A673 (cell line): Measurements from ENCODE around the gene LARP1. TPM values are rescaled to one million over a fixed set of nuclear protein-coding genes. Genes with fewer than 3 reads are reported as not detected.

ENCODE experiments used
- BruUV-seq: library from RNA; stranded (reverse); fragments of 400-500 nt; replicated peaks from 2 replicates; lab custom pipeline; 2021; lab: Mats Ljungman, UMichigan
- CTCF ChIA-PET: fragments of 300-600 bp; sonication (Branson Sonifier 250); formaldehyde crosslinking; loops from one replicate; lab custom pipeline; 2022; ENCODE audit warnings: antibody characterized with exemption; lab: Charles Lee
- POLR2A ChIA-PET: fragments of 300-600 bp; sonication (Branson Sonifier 250); formaldehyde crosslinking; loops from one replicate; lab custom pipeline; 2022; ENCODE audit warnings: antibody characterized with exemption; ENCODE audit not compliant: low non-redundant PET; lab: Charles Lee
- DNase-seq: peaks from one replicate; pipeline ENCODE4 v3.0.0-alpha.2; 2015; ENCODE audit warnings: low spot score
- H3K27ac ChIP-seq: fragments of 200-600 bp; sonication (generic); 2 replicates; pipeline ENCODE4 v1.5.1; 2016; ENCODE audit warnings: mixed run types, low read depth, mild to moderate bottlenecking, mixed read lengths, antibody characterized with exemption, low read length; ENCODE audit not compliant: poor library complexity, severe bottlenecking
- H3K27me3 ChIP-seq: fragments of 200-600 bp; sonication (generic); replicated peaks from 2 replicates; pipeline ENCODE4 v1.6.1; 2017; ENCODE audit warnings: mixed run types, low read depth, mild to moderate bottlenecking, mixed read lengths, antibody characterized with exemption, low read length; ENCODE audit not compliant: insufficient read depth, poor library complexity
- H3K36me3 ChIP-seq: fragments of 200-600 bp; sonication (generic); 2 replicates; pipeline ENCODE4 v1.6.1; 2016; ENCODE audit warnings: mixed run types, mild to moderate bottlenecking, mixed read lengths, antibody characterized with exemption, low read length; ENCODE audit not compliant: insufficient read depth, poor library complexity, severe bottlenecking
- H3K4me1 ChIP-seq: fragments of 200-600 bp; sonication (generic); 2 replicates; pipeline ENCODE4 v1.6.1; 2017; ENCODE audit warnings: mixed run types, mild to moderate bottlenecking, mixed read lengths, antibody characterized with exemption, low read length; ENCODE audit not compliant: insufficient read depth, poor library complexity, severe bottlenecking
- H3K4me3 ChIP-seq: fragments of 200-600 bp; sonication (generic); 2 replicates; pipeline ENCODE4 v1.5.1; 2016; ENCODE audit warnings: low read depth, mixed run types, mild to moderate bottlenecking, mixed read lengths, low read length; ENCODE audit not compliant: poor library complexity, severe bottlenecking
- H3K9me3 ChIP-seq: fragments of 200-600 bp; sonication (generic); 2 replicates; pipeline ENCODE4 v1.6.1; 2016; ENCODE audit warnings: mixed run types, low read depth, mild to moderate bottlenecking, mixed read lengths, antibody characterized with exemption, low read length; ENCODE audit not compliant: poor library complexity, severe bottlenecking
- EZH2 ChIP-seq: fragments of 200-600 bp; sonication (generic); IDR thresholded peaks from 2 replicates; pipeline ENCODE4 v1.6.1; 2017; ENCODE audit warnings: borderline replicate concordance, low read depth, mild to moderate bottlenecking, mixed read lengths, antibody characterized with exemption, low read length; ENCODE audit not compliant: poor library complexity, severe bottlenecking
- intact Hi-C: fragments of 100-400 bp; cut with micrococcal nuclease; formaldehyde crosslinking; loops from one replicate; pipeline ENCODE4 v1.10.0; 2022; ENCODE audit not compliant: unreplicated experiment
- microRNA-seq: library from miRNA; unstranded; fragments of <30 nt; microRNA quantifications from one replicate; pipeline ENCODE4 v1.2.0, GENCODE V29; 2021
- total RNA-seq: library from RNA; stranded (reverse); gene quantifications from 2 replicates; pipeline ENCODE4 v1.2.3, GENCODE V29; 2021
- TF ChIP-seq, protein P1 (sequence below): fragments of 300-800, 200-600 bp; sonication (generic); conservative IDR thresholded peaks from 2 replicates; pipeline ENCODE4 v1.5.1; 2017; ENCODE audit warnings: low read depth, mild to moderate bottlenecking, antibody characterized with exemption, low read length, moderate library complexity, mixed read lengths

Gene LARP1
- total RNA-seq, 1 experiment from 2014 or later: 257 TPM

DNA sequence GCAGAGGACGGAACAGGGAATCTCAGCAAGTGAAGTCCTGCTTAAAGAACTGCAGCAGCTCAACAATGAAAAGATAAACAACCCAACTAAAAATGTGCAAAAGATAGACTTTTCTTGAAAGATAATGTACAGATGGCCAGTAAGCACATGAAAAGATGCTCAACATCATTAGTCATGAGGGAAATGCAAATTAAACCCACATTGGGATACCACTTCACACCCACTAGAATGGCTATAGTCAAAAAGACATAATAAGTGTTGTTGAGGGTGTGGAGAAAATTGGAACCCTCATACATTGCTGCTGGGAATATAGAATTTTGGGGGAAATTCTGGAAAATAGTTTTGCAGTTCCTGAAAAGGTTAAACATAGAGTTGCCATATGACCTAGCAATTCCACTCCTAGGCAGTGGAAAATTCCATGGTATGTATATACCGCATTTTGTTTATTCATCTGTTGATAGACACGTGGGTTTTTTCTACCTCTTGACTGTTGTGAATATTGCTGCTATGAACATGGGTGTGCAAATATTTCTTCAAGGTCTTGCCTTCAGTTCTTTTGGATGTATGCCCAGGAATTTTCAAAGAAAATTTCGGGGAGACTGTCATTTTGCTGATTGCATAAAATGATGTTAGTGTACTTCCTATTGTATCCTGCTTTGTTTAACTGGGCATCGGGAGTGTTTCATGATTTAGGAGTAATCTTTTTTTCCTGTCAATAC is 110.4 kb downstream of the LARP1 start:
- ChIA-PET POLR2A (no interaction called here), CTCF (no interaction called here)
- Histone ChIP-seq H3K27ac (no peak overlapping the region), H3K9me3 (no peaks in the 10 kb centered on the region), H3K4me1 (peaks cover 9% of the 10 kb centered on the region), H3K27me3 (no peaks in the 10 kb centered on the region), H3K4me3 (no peak overlapping the region), H3K36me3 (peaks cover 34% of the 10 kb centered on the region)
- intact Hi-C loops: no loop called here
- TF ChIP-seq, protein P1, sequence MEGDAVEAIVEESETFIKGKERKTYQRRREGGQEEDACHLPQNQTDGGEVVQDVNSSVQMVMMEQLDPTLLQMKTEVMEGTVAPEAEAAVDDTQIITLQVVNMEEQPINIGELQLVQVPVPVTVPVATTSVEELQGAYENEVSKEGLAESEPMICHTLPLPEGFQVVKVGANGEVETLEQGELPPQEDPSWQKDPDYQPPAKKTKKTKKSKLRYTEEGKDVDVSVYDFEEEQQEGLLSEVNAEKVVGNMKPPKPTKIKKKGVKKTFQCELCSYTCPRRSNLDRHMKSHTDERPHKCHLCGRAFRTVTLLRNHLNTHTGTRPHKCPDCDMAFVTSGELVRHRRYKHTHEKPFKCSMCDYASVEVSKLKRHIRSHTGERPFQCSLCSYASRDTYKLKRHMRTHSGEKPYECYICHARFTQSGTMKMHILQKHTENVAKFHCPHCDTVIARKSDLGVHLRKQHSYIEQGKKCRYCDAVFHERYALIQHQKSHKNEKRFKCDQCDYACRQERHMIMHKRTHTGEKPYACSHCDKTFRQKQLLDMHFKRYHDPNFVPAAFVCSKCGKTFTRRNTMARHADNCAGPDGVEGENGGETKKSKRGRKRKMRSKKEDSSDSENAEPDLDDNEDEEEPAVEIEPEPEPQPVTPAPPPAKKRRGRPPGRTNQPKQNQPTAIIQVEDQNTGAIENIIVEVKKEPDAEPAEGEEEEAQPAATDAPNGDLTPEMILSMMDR: no peak
- TF ChIP-seq EZH2: no peak
- BruUV-seq: no TSS peak
- no peak for DNase-seq

DNA sequence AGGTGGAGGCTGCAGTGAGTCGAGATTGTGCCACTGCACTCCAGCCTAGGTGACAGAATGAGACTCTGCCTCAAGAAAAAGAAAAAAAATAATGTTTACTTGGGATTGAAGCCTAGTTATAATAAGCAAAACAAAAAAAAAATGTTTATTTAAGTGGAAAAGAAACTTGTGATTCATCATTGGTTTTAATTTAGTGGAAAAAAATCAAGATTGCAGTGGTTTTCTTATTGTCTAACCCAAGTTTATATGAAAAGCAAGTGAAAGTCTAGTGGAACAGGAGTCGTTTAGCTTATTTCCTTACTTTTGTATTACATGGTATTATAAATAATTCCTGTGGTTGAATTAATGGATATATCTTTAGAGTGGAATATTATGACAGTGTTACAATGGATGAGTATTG is 111.7 kb downstream of the LARP1 start:
- H3K4me3 ChIP-seq: no peak overlapping the region
- CTCF ChIA-PET: no interaction called here
- POLR2A ChIA-PET: no interaction called here
- DNase-seq: no peak
- intact Hi-C loops: no loop called here
- H3K9me3 ChIP-seq: no peaks in the 10 kb centered on the region
- H3K4me1 ChIP-seq: no peaks in the 10 kb centered on the region
- peaks cover 43% of the 10 kb centered on the region for H3K36me3 ChIP-seq
- no TSS peak for BruUV-seq
- no peak overlapping the region for H3K27ac ChIP-seq
- no peaks in the 10 kb centered on the region for H3K27me3 ChIP-seq
- TF ChIP-seq EZH2: no peak
- TF ChIP-seq, protein P1: no peak

Small RNA genes lying within 50 kb of the gene (microRNA-seq; reads per million reads assigned to microRNA genes)
- gene MIR378H: not detected

Other genes starting within 250 kb of the LARP1 start
- gene FAXDC2, start 95.2 kb downstream of the LARP1 start, total RNA-seq: 0.44 TPM in 1 of 2 replicates, not detected in the other
- 45.2 and 50.2 TPM in 2 replicates for gene CNOT8, start 103.2 kb downstream of the LARP1 start, total RNA-seq
- gene GEMIN5, start 182.8 kb downstream of the LARP1 start, total RNA-seq: 42.5 and 50.6 TPM in 2 replicates
- gene MRPL22, start 185.7 kb downstream of the LARP1 start, total RNA-seq: 143 and 147 TPM in 2 replicates